ENCODE results near the gene WIPF1.

The WIPF1 gene

DNA sequence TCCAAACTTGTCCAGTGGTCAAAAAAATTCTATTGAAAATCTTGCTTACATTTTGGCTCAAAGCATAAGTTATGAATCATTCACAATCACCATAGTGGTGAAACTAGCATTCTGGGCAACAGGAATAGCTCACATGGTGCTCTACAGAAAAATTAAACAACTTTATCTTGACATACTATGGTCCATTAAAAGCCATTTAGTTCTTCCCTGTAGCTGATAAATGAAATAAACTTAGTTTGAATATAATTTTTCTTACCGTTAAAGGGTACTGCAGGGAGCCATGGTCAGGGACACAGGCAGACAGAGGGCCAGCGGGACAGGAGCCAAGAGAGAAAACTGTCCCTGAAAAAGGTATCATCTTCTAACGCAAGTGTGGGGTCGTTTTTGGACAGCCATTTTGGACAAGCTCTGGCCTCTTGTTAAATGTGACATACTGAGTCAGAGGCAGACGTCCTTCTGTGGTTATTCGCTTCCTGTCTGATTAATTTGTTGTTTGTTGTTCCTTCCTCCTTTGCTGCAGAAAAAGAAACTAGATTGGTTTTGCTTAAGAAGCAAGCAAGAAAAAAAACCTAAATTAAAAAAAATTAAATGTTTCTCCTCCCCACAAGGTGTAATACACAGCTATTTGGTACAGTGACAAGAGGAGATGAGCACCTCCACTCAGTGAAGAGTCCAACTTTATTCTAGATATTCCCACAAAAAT, at the start of gene WIPF1:
TSS of gene WIPF1 (minus strand) at position 460 of the 703 bp plus-strand sequence. CDS start 12,231 bp downstream, outside the sequence.
- DNase-seq = no peak

DNA sequence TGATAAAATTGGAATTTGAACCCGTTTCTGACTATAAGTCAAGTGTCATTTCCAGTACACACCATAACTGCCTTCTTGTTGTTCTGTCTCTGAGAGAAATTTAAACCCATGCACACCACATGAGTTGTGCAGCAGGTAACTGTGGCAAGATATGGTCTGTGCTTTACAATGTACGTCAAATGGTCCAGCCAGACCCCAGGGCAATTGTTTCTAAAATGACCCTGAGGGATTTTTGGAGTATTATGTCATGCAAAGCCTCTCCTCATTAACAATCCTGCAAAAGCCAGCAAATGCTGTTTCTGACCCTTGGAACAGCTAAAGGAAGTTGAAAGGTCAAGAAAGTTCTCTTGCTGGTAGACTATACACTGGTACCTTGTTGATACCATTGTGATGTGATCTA, 47.7 kb upstream of the WIPF1 start:
- DNase-seq = no peak

DNA sequence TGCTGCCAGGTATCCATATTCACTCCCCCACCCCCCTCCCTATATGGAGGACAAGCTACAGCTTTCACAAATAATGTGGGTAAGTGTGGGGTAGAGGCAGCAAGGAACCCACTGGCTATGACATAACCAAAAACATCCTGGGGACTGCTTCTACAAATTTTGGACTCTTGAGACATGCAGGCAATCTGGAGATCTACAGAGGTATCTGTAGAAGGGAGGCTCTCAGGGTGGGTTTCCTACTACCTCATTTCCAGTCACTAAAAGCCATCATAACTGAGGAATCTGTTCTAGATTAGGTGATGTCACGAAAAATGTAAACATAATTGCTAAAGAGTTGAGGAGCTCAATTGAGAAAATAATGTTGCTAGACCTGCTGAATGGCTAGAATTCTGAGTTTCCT, 46.8 kb upstream of the WIPF1 start:
- no peak for DNase-seq

- DNase-seq = no peak
These were observed 45.8 kb upstream of the WIPF1 start for GRCh38 chr2:174643356-174643755.

DNA sequence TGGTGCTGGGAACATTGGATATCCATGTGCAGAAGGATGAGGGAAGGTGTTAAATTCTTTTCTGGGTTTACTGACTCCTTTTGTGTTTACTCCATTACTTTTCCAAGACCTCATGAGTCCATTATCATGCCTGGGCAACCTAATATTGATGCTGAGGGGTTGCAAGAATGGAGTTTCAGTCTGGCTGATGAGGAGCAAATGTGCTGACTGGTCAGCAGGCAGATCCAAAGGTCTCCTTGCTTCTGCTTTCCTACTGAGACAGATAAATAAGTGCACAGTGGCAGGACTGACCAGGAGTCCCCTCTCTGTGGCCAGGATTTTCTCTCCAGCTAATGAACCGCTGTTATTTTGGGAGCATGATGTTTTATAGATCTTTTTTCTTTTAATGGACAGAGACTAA, 43.6 kb upstream of the WIPF1 start:
- DNase-seq = no peak

DNA sequence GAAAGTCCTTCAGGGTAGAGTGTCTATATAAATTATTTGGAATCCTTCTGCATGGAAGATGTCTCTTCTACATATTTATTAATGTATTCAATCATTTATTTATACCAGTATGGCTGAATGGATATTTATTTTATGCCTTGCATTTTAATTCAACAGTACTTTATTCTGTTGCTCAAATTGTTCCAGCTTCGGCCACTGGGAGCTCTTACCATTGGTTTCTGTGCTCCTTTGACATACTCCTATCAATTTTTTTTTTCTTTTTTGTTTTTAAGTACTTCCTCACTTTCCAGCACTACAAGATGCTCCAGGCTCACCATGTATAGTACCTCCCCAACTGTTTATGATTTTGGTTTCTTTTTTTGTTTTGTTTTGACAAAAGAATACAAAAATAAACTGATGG, 39.4 kb upstream of the WIPF1 start:
- no peak for DNase-seq

DNA sequence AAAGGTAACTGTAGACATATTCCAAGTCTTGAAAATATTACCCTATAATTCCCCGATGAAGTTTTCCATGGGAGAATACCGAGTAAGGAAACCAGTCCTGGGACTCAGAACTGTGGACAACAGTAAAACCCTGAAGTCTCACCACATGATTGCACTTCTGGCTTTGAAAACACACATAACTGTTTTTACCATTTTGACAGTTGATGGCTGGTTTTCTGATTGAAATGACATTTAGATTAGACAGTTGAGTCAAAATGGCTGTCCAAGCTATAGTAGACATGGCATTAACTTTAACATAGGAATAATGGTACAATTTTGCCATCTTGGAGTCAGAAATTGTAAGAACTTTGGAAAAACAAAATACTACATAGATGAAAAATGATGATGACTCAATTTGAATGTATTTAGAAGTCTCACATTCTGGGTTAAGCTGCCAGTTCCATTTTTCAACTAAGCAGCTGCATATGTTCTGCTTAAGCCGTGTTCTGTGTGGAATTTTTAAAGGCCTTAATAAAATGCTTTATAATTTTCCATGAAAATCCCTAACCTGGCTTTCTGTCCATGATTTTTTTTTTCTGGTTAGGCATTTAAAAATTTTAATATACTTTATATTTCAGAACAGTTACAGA, 38.3 kb upstream of the WIPF1 start:
- DNase-seq = no peak

DNA sequence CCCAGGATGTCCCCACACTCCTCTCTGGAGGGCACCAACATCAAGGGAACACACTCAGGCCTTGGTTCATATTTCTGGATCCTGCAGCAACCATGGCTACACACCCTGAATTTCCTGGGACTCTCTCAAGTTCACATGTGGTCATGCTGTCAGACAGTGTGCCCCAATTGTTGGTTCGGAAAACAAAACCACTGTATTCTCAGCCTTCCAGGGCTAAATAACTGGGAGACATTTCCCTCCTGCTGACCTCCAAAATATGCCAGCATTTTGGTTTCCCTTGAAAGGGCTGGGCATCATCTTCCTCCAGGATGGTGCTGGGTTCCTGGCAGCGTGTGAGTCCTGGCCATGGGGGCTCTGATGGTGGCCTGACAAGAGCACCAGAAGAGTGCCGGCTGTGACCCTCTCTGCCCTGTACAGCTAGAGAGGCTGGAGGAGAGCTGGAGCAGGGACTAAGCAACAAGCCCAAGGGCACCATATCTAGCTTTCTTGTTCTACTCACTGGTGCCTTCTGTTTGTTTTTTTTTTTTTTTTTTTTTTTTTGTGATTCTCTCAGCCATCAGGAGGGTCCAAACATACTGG, 37.5 kb upstream of the WIPF1 start:
- no peak for DNase-seq

DNA sequence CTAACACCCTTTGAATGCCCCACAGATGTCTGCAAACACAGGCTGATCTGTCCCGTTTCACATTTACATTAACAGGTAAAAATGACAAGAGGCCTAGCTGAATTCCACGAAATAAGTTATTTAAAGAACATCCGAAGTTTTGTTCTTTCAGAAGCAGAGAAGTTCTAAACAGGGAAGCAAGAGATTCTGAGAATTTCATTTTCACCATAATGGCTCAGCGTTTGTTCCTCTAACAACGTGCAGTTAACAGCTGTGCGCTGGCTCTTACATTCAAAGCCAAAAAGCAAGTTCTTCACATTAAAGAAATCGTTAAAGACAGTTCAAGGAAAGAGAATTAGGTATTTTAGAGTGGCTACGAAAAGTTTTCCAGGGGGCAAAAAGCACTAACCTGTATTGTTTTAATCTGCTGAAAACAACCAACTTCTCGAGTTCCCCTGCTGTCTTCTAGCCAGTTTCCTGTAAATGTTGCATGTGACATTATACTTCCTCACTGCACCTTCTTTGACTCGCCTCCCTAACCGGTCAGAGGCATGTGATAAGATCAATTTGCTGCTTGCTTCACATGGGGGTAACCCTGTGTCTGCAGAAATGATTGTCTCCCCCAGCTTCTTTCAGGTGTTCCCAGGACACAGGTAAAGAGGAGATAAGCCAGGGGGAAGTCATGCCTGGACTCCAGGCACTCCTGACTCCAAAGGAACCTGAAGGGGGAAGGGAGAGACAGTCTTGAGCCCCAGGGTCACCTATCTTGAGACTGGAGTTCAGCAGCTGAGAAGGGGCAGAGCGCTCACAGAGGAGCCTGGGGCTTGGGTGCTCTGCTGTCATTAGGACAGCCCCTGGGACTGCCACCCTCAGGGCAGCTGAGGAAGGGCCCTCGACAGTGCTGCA, 36.8 kb upstream of the WIPF1 start:
- DNase-seq = no peak

DNA sequence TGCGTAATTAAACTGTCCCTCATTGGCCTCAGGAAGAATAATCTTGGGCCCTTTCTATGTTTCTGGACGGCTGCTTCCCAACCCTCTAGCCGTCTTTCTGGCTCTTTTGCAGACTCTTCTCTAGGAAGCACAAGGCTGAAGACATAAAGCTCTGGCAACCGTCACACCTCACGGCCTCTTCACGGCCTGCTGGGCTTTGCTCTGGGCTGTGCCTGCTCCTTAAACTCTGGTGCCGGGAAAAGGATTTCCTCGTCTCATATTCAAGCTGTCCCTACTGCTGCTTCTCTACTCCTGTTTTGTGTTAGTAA, 36.0 kb upstream of the WIPF1 start:
- no peak for DNase-seq

DNA sequence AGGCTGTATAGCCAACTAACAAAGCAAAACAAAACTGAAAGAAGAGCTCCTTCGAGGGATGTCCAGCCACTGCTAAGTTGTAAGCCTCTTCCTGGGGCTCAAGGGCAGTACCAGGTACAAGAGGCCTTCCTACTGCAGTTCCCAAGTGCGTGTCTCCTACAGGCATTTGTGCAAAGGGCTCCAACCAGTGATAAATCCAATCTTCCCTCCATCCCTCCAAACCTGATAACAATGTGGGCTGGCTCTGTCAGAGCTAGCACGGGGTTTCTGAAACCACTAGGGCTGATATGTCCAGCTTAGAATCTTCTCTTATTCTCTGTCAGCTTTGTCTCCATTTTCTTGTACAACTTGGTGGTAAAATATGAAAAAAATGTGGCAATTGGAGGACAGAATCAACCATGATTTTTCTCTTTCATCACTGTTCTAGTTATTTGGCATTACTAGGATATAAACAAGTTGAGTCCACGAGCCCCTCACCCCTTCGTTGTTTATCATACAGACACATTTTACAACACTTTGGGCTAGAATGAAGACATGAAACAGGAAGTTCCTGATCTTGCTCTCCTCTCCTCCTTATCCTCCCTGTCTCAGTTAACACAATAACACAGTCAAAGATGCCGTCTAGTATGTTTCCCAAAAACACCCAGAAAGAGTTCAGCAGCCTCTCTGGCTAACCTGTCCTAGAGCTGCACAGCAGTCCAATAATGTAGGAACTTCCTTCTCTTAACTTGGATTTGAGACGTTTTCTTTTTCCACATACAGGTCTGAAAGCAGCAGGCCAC, 35.4 kb upstream of the WIPF1 start:
- no peak for DNase-seq

- DNase-seq = no peak
These were observed 33.7 kb upstream of the WIPF1 start for GRCh38 chr2:174631009-174631981.

- DNase-seq = no peak
These were observed 32.5 kb upstream of the WIPF1 start for GRCh38 chr2:174630107-174630506.

DNA sequence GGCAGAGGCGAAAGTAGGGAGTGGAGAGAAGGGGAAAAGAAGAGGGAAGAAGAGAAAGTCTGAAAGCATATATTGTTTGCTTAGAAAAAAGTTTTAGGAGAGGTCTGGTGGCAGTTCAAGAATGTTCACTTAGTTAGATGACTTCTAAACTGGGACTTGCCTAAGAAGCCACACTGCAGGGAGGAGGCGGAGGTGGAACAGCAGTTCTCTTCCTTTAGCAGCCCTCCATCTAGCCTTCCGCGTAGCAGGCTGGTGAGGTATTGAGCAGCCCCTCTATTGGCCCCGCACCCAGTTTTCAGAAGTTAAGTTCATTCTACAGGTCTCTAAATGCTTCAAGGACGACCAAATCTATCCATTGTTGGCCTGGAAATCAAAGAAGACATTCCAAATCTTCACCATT, 31.9 kb upstream of the WIPF1 start:
- DNase-seq = no peak

DNA sequence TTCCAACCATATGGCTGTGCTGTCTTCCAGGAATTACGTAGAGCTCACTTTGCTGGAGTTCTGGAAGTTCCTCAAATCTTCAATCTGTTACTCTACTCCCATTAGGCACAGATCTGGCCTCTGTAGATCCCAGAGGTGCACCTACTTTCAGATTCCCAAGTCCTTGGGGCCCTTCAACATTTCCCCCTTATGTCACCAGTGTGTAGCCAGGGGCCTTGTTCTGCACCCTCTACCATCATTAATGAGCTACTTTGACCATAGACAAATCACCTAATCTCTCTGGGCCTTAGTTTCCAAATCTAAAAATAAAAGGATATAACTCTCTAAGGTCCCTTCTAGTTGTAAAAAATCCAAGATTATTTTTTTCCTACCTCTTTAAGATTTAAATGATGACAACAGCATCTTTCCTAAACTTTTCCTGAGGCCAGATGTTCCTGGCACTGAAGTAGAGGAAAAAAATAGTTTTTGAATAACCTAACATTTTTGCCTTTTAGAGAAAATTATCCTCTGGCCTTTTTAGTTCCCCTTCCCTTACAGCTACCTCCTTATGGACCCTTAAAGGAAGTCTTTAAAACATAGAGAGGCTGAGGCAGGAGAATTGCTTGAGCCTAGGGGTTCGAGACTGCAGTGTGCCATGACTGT, 31.0 kb upstream of the WIPF1 start:
- DNase-seq = no peak

DNA sequence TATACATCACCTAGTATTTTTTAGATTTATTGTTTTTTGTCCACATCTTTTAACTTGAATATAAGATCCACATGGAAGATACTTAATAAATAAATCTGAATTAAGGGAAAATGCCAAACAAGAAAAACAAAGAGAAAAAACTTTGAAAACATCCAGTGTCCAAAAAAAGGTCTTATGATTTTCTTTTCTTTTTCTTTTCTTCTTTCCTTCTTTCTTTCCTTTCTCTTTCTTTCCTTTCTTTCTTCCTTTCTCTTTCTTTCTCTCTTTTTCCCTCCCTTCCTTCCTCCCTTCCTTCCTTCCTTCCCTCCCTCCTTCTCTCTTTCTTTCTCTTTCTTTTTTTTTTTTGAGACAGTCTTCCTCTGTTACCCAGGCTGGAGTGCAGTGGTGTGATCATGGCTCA, 29.6 kb upstream of the WIPF1 start:
- DNase-seq = no peak

DNA sequence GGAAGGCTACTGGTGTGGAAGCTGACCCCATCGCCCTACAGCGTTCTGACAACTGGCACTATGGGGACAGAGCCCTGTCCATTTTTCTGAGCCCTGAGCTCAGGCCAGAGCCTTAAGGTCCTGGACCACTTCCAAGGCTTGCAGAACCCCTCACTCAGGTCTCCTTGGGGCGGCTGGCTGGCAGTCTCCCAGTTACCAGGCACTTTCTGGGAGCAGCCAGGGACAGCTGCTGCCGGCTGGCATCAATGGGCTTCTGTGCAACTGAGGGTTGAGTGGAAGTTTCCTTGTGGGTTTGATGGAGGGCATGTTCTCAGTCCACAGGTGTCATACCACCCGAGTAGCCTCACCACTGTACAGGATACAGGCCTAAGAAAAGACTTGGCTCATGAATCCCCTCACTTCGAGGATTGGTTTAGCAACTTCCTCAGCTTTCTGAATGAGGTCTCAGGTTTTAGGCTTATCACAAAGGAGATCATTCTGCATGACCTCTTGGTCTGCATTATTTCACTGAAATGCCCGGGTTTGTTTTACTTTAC, 27.4 kb upstream of the WIPF1 start:
- no peak for DNase-seq

- DNase-seq = no peak
These were observed 26.1 kb upstream of the WIPF1 start for GRCh38 chr2:174623690-174624089.

DNA sequence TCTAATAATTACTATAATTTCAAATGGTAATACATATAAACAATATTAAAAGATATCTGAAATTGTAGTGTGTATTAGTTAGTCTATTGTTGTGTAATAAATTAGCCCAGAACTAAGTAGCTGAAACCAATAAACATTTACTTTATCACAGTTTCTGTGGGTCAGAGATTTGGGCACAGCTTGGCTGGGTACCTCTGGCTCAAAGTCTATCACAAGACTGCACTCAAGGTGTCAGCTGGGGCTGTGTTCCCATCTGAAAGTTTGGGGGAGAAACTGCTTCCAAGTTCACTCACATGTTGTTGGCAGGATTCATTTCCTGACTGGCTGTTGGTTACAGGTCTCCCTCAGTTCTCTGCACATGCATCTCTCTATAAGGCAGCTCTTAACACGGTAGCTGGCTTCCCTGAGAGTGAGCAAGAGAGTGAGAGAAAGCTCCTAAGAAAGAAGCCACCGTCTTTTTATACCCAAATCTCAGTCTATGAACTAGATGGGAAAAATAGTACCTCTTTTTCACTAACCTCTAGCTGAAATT, 25.6 kb upstream of the WIPF1 start:
- no peak for DNase-seq

DNA sequence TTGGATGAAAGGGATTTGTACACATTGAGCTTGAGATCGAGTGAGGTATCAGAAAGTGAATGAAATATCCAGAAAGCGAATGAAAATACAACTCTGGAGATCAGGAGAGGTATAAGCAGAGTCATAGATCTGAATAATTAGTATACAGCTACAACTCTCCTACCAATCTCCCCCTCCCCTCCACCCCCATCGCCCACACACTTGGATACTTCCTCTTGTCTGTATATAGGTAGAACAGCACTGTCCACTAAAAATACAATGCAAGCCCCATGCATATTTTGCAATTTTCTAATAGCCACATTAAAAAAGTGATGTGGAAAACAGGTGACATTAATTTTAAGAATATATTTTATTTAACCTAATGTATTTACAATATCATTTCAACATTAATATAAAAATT, 23.7 kb upstream of the WIPF1 start:
- no peak for DNase-seq

- no peak for DNase-seq
These were observed 20.6 kb upstream of the WIPF1 start for GRCh38 chr2:174618179-174618578.
